GM10266 (cell line): Measurements from ENCODE around the gene RRH.
A peak's percentile ranks its signal among the peaks of the same experiment; 100 is the strongest.

Experiments used
- DNase-seq: peaks from one replicate; pipeline ENCODE4 v3.0.0; 2012; ENCODE audit errors: extremely low spot score
- CTCF ChIP-seq: IDR thresholded peaks from 2 replicates; pipeline ENCODE4 v1.5.1; 2012; ENCODE audit warnings: mild to moderate bottlenecking, low read depth; ENCODE audit not compliant: control insufficient read depth, insufficient read depth; ENCODE audit errors: missing control alignments

The RRH gene

GRCh38 chr4:109816894-109817293 lies 10.9 kb upstream of the RRH start:
- TF ChIP-seq CTCF: no peak
- DNase-seq: no peak

- no peak for TF ChIP-seq CTCF
- no peak for DNase-seq
Observed at GRCh38 chr4:109818268-109818667, 9.5 kb upstream of the RRH start.

- no peak for DNase-seq
- no peak for TF ChIP-seq CTCF
Observed at GRCh38 chr4:109820563-109820962, 7.2 kb upstream of the RRH start.

GRCh38 chr4:109821185-109821584 lies 6.6 kb upstream of the RRH start:
- TF ChIP-seq CTCF: no peak

GRCh38 chr4:109826719-109827118 lies 1.1 kb upstream of the RRH start:
- peak; percentile 42 for TF ChIP-seq CTCF
- DNase-seq: peak; percentile 17

More at GRCh38 chr4:109821185-109821584, 6.6 kb upstream of the RRH start:
- DNase-seq: no peak

- TF ChIP-seq CTCF: no peak
- DNase-seq: no peak
Observed at GRCh38 chr4:109833756-109834155, 6.0 kb downstream of the RRH start.

- no peak for DNase-seq
- no peak for TF ChIP-seq CTCF
Observed at GRCh38 chr4:109836985-109837384, 9.2 kb downstream of the RRH start.
